A172 (cell line): ENCODE results near the gene EMC8. TPM values are rescaled to one million over a fixed set of nuclear protein-coding genes. Genes with fewer than 3 reads are reported as not detected.
A peak's percentile ranks its signal among the peaks of the same experiment; 100 is the strongest.

Experiments used
- DNase-seq: peaks from one replicate; pipeline ENCODE4 v3.0.0-alpha.2; 2015; ENCODE audit warnings: low spot score
- total RNA-seq: library from RNA; depleted of rRNA; stranded (reverse); fragments of >200 nt; shearing (Covaris generic); gene quantifications from 2 replicates; pipeline ENCODE4 v1.2.3, GENCODE V29; 2014

Gene EMC8
- total RNA-seq, 1 experiment from 2014 or later: 65.9 TPM

DNA sequence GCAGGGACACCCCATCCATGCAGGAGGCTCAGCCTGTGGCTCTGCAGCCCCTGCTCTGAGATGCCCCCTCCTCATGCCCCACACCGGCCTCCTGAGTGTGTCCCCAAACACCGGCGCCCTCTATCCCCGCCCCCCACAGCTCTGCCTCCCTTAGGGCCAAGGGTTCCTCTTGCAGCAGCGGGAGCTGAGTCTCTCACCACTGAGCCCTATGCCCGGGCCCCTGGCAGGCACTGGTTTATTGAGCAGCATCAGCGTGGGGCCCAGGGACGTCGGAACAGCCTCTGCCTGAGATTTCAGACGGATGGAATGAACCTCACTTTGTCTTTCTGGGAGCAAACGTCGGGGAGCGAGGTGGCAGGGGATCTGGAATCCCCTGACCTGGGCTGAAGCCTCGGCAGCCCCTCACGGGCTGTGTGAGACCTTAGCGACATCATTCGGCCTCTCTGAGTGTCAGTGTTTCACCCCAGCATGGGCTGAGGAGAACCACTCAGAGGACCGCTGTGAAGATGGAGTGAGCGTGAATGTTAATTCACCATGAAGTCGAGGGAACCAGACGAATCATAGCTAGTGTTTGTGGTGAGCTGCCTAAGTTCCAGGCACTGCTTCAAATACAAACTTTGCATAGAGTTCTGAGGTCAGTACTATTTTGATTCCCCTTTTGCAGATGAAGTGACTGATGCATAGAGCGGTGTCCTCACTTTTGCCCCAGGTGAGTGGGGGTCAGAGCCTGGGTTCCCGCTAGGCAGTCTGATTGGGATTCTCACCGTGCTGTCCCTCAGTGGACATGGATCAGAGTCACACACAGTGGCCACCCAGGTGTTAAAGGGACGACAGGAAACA lies 43.2 kb downstream of the EMC8 start:
- no peak for DNase-seq

DNA sequence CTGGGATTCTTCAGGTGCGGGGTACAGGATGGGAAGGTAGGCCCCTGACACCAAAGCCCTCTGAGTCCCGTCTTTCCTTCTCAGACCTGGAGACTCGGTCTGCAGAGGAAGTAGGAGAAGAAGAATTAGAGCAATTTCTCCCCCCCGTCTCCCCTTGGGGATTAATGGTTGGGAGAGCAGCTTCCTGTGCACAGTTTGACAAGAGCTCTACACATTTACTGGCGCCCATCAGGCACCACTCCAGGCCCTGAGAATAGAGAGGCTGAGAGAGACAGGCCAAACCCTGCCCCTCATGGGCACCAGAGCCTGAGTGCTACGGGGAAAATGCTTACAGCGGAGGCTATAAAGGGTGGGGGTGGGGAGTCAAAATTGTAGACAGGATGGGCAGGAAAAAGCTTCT lies 44.9 kb downstream of the EMC8 start:
- DNase-seq: no peak

DNA sequence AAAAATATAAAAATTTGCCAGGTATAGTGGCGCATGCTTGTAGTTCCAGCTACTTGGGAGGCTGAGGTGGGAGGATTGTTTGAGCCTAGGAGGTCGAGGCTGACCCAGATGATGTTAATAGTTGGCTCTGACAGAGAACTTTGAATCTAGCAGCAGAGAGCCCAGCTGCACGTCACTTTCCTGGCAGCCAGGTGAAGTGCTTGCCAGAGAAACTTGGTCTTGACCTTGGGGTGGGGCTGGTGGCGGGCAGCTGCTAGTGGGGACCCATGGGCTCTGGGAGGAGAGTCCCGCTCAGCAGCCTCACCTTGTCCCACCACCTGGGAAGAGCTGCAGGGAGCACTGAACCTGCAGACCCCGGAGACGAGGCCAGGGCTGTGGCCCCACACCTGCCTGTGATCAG lies 45.4 kb downstream of the EMC8 start:
- DNase-seq: no peak

- DNase-seq: no peak
These were observed 45.8 kb downstream of the EMC8 start for GRCh38 chr16:85753559-85753958.

DNA sequence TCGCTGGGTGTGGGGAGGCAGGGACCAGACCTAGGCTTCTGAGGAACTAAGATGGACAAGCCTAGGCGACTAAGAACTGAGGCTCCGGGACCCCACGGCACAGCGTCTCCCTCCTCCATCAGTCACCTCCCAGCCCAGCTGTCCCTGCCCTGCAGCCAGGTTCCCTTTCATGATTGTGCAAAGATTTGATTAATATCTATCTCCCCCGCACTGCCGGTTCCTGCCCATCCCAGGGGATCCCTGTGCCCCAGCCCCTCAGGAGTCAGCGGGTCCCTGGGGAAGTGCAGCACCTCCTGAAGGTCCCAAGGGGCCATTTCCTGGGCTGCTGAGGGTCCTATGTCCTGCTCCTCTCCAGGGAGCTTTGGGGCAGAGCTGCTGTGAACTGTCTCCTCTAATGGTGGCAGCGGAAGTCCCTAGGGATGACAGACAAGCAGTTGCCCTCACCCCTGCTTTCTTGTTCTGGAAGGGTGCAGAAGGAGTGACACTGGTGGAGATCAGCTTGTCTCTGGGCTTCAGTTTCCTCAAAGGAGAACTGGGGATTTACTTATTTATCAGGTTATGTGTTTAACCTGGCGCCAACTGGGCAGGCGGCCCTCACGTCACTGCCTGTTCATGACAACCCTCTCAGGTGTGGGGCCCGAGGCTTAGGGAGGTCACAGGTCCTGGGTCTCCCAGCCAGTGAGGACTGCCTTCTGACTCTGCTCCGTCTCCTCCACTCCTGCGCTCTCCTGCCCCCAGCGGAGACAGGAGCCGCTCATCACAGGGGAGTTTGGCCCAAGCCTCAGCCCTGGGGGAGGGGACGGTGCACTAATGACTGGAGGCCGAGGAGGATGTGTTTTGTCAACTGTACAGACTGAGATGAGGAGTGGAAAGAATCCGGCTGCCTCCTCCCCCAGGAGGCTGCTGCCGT lies 46.6 kb downstream of the EMC8 start:
- no peak for DNase-seq

DNA sequence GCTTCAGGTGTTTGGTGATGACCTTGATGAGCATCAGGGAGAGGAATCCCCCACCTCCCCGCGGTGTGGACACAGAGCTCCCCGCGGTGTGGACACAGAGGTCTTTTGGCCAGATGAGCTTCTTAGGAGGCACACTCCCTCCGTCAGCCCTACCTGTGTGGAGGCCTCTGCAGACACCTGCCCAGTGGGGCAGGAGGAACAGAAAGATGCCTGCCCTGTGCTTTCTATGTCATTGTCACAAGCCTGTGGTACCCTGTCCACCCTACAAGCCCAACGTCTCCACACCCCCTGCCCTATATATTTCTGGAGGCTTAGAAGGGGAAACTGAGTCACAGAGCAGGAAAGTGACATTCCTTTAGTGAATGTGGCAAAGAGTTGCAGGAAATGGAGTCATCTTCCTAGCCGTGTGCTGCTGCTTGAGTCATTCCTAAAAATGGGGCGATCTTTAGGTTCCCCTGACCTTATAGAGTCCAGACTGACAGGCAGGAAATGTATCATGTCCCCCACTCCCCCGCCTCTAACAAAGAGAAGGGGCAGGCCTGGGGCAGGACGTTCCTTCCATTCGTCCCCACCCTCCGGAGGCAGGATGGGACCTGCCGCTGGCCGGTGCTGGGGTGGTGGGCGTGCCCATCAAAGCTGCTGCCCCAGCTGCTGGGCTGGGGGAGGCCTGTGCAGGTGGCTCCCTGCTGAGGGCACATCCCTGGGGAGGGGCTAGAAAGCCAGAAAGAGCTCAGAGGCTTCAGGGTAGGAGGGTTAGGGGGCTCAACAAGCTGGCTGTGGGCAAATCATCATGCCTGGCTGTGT lies 47.4 kb downstream of the EMC8 start:
- peak; percentile 61 for DNase-seq

- DNase-seq: no peak
These were observed 48.3 kb downstream of the EMC8 start, which contains the start of gene C16orf74 for GRCh38 chr16:85750827-85751697. Gene C16orf74, minus strand, starts transcription at chr16:85751096. Its CDS starts 15,879 bp downstream, at chr16:85735217.

DNA sequence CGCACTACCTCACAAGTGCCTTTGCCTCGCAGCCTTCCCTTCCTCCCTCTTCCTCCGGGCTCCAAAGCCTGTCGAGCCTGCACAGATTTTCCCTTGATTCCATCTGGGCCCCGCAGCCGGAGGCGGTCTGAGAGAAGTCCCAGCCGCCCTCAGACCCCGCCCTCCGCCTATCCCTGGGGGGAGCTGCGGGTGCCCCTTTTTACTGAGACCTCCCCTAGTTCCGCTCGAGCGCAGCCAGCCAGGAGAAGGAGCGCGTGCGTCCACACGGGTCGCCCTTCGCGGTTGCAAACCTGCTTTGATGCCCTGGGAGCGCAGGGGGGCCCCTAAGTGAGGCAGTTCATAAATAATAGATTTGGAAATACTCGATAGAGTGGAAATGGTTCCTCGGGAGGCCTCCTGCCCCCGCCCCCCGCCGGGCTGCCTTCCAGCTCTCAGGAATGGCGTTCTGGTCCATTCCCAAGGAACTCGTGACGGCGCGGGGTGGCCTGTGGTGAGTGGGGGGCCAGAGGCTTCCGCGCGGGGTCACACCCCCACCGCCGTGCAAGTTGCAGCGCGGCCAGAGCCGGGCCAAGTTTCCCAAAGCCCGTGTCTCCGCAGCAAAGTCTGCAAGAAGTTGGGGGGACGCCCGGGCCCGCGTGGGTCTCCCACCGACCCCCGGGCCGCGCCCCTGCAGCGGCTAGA lies 49.1 kb downstream of the EMC8 start:
- DNase-seq: no peak

DNA sequence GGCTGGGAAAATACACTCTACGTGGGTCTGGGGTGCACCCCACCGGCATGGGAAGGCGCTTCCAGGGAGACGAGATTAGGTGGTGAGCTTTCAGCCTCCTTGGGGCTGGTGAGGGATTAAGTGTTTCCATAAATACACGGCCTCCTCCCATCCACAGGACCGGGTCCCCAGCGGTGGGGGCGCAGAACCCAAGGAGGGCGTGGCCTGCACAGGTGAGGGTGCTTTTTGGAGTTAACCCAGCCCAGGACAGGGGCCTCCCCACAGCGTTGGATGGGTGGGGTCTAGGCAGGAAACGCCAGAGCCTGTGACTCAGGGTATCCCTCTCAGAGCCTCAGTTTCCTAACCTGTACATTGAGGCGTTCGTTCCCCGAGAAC lies 49.6 kb downstream of the EMC8 start:
- DNase-seq: no peak

GRCh38 chr16:85746460-85747215 lies 52.7 kb downstream of the EMC8 start:
- peak; percentile 76 for DNase-seq

DNA sequence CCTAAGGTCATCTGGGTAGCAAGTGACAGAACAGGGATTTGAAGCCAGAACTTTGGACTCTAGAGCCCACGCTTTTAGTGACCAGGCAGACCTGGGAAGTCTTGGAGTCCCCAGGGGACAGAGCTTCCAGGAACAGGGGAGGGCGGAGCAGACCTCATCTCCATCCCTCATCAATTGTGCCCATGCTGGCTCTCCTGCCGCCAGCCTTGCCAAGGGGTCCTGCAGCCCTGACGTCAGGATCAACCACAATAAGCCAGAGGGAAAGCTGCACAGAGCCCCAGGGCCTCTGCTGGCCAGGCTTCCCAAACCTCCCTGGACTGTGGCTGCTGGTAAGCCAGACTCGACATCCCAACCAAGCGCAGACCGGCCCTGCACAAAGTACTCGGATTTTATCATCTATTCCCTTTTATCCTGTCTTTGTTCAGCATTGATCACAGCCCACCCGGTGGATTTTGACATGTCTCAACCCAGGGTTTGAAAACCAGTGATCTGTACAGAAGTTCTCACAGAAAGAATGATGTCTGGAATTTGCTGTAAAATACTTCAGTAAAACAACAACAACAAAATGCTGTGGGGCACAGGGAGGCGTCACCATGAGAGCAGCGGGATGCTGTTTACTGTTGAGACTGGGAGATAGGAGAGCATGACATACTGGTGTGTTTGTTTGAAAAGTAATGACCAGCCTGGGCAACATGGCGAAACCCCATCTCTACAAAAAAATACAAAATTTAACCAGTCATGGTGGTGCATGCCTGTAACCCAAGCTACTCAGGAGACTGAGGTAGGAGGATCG lies 60.2 kb downstream of the EMC8 start:
- DNase-seq: no peak

- no peak for DNase-seq
These were observed 62.4 kb downstream of the EMC8 start for GRCh38 chr16:85736921-85737320.

DNA sequence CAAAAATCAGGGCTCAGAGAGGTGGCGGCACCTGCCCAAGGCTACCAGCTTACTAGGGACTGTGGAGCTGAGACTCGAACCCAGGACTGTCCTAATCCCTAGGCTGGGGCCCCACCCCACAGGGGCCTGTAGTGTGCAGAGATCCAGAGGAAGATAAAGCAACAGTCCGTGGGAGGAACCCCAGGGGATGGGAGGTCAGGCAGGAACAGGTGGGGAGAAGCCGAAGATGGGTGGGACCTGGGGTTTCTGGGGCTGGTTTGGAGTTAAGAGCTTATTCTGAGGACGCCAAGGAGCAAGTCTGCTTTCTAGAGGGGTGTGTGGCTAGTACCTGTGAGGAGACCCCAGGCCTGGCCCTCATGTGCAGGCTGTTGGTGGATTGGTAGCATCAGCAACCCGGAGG lies 63.4 kb downstream of the EMC8 start:
- no peak for DNase-seq

DNA sequence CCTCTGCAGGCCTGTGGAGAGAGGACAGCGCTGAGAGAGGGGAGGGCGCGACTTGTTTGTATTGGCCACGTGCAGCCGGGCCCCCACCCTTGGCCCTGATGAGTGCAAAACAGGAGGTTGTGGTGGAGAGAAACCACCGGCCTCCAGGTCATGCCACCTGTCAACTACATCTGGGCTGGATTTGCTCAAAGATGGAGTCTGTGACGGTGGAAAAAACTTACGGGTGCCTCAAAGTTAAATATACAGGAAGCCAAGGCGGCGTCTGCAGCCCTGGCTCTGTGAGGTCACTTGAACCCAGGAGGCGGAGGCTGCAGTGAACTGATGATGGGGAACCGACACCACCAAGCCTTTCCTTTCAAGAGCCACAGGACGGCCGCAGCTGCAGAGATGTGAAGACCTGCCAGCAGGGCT lies 64.1 kb downstream of the EMC8 start:
- DNase-seq: no peak

DNA sequence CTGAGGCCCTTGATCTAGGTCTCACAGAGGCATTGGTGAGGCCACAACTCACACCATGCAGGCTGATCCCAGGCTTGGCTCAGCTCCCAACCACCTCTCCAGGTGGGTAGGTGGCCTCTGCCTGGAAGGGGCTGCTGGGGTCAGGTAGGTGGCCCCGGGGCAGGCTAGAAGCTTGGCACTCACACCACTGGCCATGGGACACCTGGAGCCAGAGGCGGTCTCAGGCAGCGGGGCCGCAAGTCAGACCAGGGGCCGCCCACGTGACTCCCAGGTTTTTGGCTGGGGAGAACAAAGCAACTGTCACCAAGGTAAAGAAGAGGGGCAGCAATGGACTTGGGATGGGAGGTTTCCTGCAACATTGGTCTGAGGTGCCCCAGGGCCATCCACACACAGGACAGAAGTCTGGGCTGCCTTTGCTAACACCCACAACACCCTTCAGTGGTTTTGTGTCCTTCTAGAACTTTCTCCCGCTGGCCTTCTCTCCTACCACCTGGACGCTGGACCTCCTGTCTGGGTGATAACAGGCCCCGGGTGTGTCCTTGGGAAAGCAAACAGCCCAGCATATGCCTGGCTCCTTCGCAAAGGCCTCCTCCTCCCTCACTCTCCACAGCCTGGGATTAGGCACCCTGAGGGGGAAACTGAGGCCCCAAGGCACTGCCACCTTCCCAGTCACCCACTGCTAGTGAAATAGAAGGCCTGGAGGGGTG lies 64.9 kb downstream of the EMC8 start:
- DNase-seq: no peak

DNA sequence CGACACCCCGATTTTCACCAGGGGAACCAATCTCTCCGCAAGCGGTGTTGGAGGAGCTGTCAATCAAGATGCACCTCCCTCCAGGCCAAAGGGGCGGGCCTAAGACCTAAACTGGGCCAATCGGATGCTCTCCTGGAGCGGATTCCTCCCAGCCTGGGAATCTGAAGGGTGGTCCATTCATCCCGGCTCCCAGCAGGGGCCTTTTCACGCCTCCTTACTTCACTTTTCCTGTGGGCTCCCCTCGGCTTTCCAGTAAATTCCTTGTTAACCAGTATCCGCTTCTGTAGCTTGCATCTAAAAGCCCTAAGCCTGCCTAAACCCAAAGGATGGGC lies 65.5 kb downstream of the EMC8 start:
- no peak for DNase-seq

DNA sequence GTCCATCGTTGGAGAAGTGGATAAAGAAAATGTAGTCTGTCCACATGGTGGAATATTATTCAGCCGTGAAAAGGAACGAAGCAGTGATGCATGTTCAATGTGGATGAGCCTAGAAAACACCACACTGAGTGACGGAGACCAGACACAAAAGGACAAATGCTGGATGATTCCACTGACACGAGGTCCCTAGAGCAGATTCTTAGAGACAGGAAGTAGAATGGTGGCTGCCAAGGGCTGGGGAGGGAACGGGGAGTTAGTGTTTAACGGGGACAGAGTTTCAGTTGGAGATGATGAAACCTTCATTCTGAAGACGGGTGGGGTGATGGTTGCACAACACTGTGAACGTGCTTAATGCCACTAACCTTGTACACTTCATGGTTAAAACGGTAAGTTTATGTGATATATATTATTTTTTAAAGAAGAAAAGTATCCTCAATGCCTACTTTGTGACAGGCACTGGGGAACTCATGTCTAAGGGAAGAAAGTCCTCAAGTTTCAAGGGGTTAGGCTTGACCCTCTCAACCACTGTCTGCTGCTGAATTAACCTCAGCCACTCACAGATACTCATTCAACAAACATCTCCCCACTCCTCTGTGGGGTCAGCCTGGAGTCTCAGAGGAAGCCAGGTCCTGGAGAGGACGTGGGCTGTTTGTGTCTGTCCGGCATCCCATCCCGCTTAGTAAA lies 66.0 kb downstream of the EMC8 start:
- no peak for DNase-seq

DNA sequence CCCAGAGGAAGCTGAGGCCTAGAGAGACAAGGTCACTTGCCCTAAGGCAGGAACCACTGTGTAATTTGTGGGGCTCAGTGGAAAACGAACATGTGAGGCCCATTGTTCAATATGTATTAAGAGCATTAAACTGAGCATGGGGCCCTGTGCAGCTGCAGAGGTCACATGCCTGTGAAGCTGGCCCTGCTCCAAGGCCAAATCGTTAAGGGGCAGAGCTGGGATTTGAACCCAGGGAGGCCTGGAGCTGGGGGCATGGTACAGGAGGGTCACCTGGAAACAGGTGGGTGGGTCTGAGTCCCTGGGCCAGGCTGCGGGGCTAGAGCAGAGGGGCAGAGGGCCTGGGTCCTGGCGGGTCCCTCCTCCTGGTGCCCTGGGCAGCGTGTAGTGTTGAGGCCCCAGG lies 68.2 kb downstream of the EMC8 start:
- DNase-seq: no peak
